Vagina (tissue), 2 donors: ENCODE results near the gene FST.

Experiments used
- POLR2A ChIP-seq, 2 donors: fragments of 450-650 bp; IDR thresholded peaks; one replicate each; pipeline ENCODE4 v1.6.1; 2017; ENCODE audit warnings: antibody characterized with exemption in 2 of 2, mild to moderate bottlenecking in 2 of 2, moderate library complexity in 2 of 2
- TF ChIP-seq, protein P1 (sequence below), 3 experiments: fragments of 450-650 bp in 2 of 3; fragments of 200-600 bp in 1 of 3; sonication (generic) in 1 of 3; IDR thresholded peaks; one replicate each; pipeline ENCODE4 v1.5.1; 2017 to 2019; ENCODE audit warnings: antibody characterized with exemption in 3 of 3, mild to moderate bottlenecking in 2 of 3, moderate library complexity in 2 of 3

GRCh38 chr5:53463909-53464621, 16.4 kb upstream of the FST start:
- TF ChIP-seq POLR2A (IDR thresholded peaks at IDR 0.05), result no peak
- TF ChIP-seq, protein P1, sequence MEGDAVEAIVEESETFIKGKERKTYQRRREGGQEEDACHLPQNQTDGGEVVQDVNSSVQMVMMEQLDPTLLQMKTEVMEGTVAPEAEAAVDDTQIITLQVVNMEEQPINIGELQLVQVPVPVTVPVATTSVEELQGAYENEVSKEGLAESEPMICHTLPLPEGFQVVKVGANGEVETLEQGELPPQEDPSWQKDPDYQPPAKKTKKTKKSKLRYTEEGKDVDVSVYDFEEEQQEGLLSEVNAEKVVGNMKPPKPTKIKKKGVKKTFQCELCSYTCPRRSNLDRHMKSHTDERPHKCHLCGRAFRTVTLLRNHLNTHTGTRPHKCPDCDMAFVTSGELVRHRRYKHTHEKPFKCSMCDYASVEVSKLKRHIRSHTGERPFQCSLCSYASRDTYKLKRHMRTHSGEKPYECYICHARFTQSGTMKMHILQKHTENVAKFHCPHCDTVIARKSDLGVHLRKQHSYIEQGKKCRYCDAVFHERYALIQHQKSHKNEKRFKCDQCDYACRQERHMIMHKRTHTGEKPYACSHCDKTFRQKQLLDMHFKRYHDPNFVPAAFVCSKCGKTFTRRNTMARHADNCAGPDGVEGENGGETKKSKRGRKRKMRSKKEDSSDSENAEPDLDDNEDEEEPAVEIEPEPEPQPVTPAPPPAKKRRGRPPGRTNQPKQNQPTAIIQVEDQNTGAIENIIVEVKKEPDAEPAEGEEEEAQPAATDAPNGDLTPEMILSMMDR (IDR thresholded peaks at IDR 0.05), result no peak
